GM21786 (cell line): ENCODE data around the gene PRDM2.

Experiments used
- ATAC-seq: cut with Tn5 transposase; IDR thresholded peaks from one replicate; pipeline ENCODE4 v1.9.1; 2021; ENCODE audit not compliant: unreplicated experiment

PRDM2 gene

DNA sequence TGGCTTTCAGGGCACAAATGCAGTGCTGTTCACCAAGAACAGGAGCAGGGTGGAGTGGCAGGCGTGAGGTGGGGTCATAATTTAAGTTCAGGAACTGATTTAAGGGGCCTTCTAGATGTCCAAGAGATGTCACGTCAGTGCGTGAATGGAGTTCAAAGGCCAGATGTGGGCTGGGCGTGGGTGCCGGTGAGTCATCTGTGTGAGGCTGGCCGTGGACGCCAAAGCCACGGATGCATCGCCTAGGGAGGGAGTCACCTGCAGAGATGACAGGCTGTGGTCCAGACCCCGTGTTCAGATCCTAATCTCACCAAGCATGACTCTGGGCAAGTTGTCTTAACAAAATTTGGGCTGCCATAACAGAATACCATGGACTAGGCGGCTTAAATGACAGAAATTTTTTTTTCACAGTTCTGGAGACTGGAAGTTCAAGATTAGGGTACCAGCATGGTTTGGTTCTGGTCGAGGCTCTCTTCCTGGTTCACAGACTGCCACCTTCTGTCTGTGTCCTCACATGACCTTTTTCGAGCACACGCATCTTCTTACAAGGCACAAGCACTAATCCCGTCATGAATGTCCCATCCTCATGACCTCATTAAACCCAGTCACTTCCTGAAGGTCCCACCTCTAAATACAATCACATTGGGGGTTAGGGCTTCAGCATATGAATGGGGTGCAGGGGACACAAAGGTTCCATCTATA, 109.6 kb downstream of the PRDM2 start:
- ATAC-seq: no peak

GRCh38 chr1:13812456-13813397, 112.7 kb downstream of the PRDM2 start:
- no peak for ATAC-seq

DNA sequence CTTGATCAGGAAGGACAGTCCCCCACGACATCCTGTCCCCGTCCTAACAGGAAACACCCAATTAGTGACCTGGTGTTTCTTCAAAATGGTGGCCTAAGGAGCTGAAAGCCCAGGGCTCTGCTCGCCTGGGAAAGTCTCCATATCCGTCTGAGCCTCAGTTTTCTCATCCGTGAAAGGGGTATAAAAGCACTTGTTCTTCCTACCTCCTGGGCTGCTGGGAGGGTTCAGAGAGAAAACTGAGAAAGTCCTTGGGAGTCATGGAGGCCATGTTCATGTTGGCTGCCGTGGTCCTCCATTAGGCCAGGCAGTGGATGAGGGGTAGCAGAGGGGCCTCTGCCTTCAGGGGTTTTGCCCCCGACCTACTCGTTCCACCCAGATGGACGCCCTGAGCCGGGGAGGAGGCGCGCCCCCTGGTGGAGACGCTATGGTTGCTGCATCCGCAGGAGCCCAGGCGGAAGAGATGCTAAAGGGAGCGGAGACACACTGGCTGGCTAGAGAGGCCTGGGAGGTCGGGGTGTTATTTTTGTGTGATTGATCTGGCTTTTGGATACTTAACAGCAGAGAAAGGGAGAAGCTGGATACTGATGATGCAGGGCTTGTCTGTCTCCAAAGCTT, 113.5 kb downstream of the PRDM2 start:
- no peak for ATAC-seq

GRCh38 chr1:13814131-13814530, 114.1 kb downstream of the PRDM2 start:
- no peak for ATAC-seq

DNA sequence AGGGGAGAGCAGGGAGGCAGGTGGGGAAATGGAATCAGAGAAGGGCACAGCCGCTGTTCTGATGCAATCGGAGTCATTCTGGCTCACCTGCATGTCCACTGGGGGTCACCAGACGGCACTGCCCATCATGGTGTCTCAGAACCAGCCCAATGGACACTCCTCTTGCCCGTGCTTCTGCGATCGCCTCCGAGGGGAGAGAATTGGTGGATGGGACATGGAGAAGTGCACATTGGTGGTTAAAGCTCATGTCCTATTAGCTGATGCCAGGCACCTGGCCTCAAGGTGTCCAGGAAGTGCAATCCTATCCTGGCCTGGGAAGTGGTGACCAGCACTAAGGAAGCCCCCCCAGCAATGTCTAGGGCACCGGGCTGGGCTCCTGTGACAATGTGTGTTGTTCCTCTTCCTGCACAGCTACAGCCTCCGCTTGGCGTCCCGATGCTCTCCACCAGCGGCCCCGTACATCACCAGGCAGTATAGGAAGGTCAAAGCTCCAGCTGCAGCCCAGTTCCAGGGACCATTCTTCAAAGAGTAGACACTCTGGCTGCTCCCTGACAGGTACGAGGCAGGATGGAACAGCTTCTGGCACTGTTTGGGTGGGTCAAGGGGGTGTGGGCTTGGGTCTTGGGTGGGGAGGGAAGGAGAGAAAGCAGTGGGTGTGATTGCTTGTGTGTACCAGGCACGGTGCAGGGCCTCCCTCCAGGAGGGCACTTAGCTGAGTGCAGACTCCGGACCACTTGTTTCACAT, 116.2 kb downstream of the PRDM2 start:
- ATAC-seq: no peak

GRCh38 chr1:13817906-13818305, 117.9 kb downstream of the PRDM2 start:
- no peak for ATAC-seq

GRCh38 chr1:13818926-13819325, 118.9 kb downstream of the PRDM2 start:
- ATAC-seq: no peak

GRCh38 chr1:13819642-13820041, 119.7 kb downstream of the PRDM2 start:
- no peak for ATAC-seq

GRCh38 chr1:13820055-13820454, 120.1 kb downstream of the PRDM2 start:
- ATAC-seq: no peak

GRCh38 chr1:13820456-13820855, 120.5 kb downstream of the PRDM2 start:
- no peak for ATAC-seq

- no peak for ATAC-seq
These were observed 123.3 kb downstream of the PRDM2 start for GRCh38 chr1:13823126-13823880.

DNA sequence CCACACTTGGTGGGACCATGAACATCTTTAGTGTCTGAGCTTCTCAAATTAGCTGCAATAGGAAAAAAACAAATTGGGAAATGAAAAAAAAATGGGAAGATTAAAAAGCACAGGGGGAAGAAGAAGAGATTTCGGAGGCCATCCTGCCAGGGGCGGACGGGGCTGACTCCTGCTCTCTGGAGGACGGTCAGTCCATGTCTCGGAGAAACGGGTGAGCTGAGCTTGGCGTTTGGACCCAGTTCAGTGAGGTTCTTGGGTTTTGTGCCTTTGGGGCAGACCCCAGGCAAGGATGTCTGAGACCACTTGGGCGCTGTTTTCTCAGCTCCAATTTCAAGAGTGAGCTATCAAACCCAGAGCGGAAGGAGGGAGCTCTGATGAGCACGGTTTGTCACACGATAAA, 123.9 kb downstream of the PRDM2 start:
- ATAC-seq: no peak

DNA sequence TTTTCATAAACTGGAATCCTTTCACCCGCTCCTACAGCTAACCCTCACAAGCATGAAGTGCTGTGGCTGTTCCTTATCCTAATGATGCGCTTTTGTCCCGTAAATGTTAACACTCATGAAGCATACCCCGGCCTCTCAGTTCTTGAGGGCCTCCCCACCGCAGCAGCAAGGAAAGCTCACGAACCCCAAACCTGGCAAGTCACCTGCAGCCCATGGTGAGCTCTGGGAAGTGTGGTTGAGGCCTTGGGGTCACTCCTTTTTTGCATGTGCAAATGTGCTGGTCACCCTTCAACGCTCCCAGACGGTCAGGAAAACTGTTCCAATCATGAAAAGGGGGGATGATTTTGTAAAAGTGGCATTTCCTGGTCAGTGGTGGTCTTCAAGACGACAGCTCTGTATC, 124.6 kb downstream of the PRDM2 start:
- ATAC-seq: no peak

DNA sequence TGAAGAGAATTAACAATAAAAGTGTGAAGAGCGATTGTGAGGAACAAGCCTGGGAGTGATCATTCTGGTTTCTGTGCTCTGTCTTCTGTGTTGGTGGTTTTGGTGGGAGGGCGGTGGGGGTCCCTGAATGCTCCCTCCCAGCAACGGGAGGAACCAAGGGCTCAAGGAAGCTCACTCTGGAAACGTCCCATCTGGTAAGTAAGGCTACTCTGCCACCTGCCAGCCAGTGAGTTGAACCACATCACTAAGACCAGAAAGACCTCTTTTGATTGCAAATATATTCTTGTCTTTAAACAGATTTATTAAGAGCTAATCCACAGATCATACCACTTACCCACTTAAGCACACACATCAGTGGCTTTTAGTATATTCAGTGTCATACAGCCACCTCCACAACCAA, 125.0 kb downstream of the PRDM2 start:
- no peak for ATAC-seq

- no peak for ATAC-seq
These were observed 126.0 kb downstream of the PRDM2 start for GRCh38 chr1:13826009-13826408.

GRCh38 chr1:13826591-13826990, 126.6 kb downstream of the PRDM2 start:
- no peak for ATAC-seq

GRCh38 chr1:13828454-13829151, 128.6 kb downstream of the PRDM2 start:
- no peak for ATAC-seq

GRCh38 chr1:13829152-13829769, 129.3 kb downstream of the PRDM2 start:
- ATAC-seq: no peak

GRCh38 chr1:13830170-13830569, 130.2 kb downstream of the PRDM2 start:
- no peak for ATAC-seq
